ENCODE results near the gene BFSP2. TPM values are rescaled to one million over a fixed set of nuclear protein-coding genes. Genes with fewer than 3 reads are reported as not detected.
"Not testable (repeated sequence)": the region's sequence is repeated elsewhere in the genome, so short reads cannot be mapped to it uniquely, and the experiment has no call there.

BFSP2 gene
- total RNA-seq, 2 donors from 2014 or later = not detected

DNA sequence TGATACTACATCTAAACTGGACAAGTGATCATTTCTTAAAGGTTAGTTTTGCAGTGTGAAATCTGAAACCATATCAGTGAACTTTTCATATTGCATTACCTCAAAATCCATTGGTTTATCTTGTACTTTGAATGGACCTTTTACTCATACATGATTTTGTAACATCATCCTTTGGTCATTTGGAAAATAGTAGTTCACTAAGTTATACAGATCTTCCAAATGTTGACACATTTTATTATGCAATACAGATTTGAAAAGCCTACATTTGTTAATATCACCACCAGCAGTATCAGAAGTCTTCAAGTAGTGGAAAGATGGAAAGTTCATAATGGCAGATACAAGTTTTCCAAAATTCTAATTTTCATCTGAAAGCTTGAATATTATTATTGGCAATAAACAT is 109.6 kb downstream of the BFSP2 start:
- H3K9me3 ChIP-seq = no peaks in the 10 kb centered on the region
- no peak for TF ChIP-seq CTCF (IDR thresholded peaks at IDR 0.05)
- no peaks in the 10 kb centered on the region for H3K27me3 ChIP-seq
- H3K4me3 ChIP-seq = no peak overlapping the region
- no peak overlapping the region for H3K27ac ChIP-seq
- no peaks in the 10 kb centered on the region for H3K4me1 ChIP-seq
- no peaks in the 10 kb centered on the region for H3K36me3 ChIP-seq
- no peak for DNase-seq (ENCODE audit: low spot score)

GRCh38 chr3:133512416-133513089 is 112.7 kb downstream of the BFSP2 start:
- Histone ChIP-seq H3K36me3 (no peaks in the 10 kb centered on the region), H3K4me3 (no peak overlapping the region), H3K9me3 (no peaks in the 10 kb centered on the region), H3K4me1 (no peaks in the 10 kb centered on the region), H3K27me3 (no peaks in the 10 kb centered on the region), H3K27ac (no peak overlapping the region)
- TF ChIP-seq CTCF (IDR thresholded peaks at IDR 0.05) = no peak
- no peak for DNase-seq (ENCODE audit: low spot score)

GRCh38 chr3:133514418-133514817 is 114.6 kb downstream of the BFSP2 start:
- H3K36me3 ChIP-seq = no peaks in the 10 kb centered on the region
- no peak overlapping the region for H3K4me3 ChIP-seq
- H3K4me1 ChIP-seq = no peaks in the 10 kb centered on the region
- H3K27ac ChIP-seq = no peak overlapping the region
- TF ChIP-seq CTCF (IDR thresholded peaks at IDR 0.05) = no peak
- no peak for DNase-seq (ENCODE audit: low spot score)
- H3K9me3 ChIP-seq = no peaks in the 10 kb centered on the region
- no peaks in the 10 kb centered on the region for H3K27me3 ChIP-seq

DNA sequence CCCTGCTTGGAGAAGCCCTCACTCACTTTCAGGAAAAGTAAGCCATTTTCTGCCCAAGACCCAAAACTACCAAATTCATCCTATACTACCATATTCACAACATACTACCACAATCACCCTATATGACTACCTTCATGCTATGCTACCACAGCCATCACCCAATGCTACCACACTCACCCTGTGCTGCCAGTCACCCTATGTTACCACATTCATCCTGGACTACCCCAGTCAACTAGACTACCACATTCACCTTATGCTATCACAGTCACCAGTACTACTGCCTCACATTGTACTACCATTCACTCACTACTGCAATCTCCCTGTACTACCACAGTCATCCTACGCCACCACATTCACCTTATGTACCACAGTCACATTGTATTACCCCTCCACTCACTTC is 115.3 kb downstream of the BFSP2 start:
- Histone ChIP-seq H3K4me3 (no peak overlapping the region), H3K27ac (no peak overlapping the region), H3K36me3 (no peaks in the 10 kb centered on the region), H3K4me1 (no peaks in the 10 kb centered on the region), H3K9me3 (no peaks in the 10 kb centered on the region), H3K27me3 (no peaks in the 10 kb centered on the region)
- DNase-seq (ENCODE audit: low spot score) = no peak
- TF ChIP-seq CTCF (IDR thresholded peaks at IDR 0.05) = no peak

DNA sequence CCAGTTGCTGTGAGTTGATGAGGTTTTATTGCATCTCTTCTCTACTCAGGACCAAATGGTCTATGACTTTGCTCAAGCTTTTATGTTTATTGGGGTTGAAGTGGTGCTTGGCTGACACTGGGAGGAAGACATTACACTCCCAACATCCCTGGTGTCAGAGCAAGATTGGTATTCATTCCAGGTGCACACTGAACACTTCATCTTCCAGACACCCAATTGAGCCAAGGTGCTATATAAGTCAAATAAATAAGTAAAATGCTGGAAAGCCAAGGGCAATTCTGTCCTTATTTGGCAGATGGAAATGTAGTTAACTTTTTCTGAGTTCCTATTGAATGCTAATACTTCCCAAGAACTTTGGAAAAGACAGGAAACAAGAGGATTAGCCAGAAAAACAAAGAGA is 120.4 kb downstream of the BFSP2 start:
- H3K27me3 ChIP-seq = no peaks in the 10 kb centered on the region
- TF ChIP-seq CTCF (IDR thresholded peaks at IDR 0.05) = no peak
- no peaks in the 10 kb centered on the region for H3K4me1 ChIP-seq
- DNase-seq (ENCODE audit: low spot score) = no peak
- no peaks in the 10 kb centered on the region for H3K36me3 ChIP-seq
- no peak overlapping the region for H3K4me3 ChIP-seq
- H3K27ac ChIP-seq = no peak overlapping the region
- H3K9me3 ChIP-seq = no peaks in the 10 kb centered on the region

DNA sequence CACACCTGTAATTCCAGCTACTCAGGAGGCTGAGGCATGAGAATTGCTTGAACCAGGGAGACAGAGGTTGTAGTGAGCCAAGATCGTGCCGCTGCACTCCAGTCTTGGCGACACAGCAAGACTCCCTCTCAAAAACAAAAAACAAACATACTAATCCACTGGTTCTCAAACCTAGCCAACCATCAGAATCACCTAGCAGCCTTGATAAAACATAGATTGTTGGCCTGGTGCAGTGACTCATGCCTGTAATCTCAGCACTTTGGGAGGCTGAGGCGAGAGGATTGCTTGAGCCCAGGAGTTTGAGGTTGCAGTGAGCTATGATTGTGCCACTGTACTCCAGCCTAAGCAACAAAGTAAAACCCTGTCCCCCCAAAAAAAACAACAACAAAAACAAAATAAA is 121.1 kb downstream of the BFSP2 start:
- H3K4me3 ChIP-seq; H3K36me3 ChIP-seq; DNase-seq (ENCODE audit: low spot score); H3K27ac ChIP-seq; H3K9me3 ChIP-seq; H3K4me1 ChIP-seq; H3K27me3 ChIP-seq: not testable (repeated sequence)
